ENCODE measurements around the gene CACNB4.
"Not testable (repeated sequence)": the region's sequence is repeated elsewhere in the genome, so short reads cannot be mapped to it uniquely, and the experiment has no call there.

Gene CACNB4

DNA sequence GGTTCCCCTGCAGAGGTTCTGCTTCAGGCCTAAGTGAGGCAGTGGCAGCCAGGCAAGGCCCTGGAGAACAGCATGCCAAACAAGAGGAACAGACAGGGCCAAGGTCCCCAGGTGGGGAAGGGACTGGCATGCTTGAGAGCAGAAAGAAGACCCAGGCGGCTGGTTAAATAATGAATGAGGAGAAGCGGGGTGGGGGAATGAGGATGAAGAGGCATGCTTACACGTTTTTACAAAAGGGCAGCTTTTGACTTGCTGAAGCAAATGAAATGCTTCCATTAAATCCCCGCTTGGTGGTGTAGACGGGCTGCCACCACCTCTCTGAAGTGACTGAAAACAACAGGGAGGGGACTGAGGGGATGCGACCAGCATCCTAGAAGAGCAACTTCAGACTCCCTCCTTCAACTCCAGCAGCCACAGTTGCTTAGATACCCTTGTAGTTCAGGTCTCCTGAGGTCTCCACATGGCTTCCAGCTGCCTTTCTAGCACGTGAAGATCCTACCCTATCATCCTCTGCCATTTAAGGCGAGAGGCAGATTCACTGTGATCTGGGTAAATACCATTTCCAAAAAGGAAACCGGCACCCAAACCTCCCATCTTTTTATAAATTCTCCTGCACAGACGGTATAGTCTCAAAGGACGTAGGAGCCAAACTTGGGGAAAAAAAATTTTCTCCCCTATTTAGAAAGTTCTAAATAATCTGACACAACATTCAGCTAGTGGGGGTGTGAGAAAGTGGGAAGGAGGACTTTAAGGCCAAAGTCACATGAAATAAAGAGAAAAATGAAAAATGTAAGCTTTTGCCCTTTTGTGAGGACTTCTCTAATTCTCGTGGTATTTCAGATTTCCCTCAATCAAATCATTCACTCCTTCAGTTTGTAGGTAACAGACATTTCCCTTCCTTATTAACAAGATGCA lies 65.6 kb downstream of the CACNB4 start:
- DNase-seq (ENCODE audit: low read depth), result no peak
- no peak overlapping the region for H3K4me3 ChIP-seq (ENCODE audit: low read depth, low read length)
- in situ Hi-C loops (cut with HindIII; ENCODE audit: low sequenced_read_pairs), result no loop called here
- TF ChIP-seq, protein P1, sequence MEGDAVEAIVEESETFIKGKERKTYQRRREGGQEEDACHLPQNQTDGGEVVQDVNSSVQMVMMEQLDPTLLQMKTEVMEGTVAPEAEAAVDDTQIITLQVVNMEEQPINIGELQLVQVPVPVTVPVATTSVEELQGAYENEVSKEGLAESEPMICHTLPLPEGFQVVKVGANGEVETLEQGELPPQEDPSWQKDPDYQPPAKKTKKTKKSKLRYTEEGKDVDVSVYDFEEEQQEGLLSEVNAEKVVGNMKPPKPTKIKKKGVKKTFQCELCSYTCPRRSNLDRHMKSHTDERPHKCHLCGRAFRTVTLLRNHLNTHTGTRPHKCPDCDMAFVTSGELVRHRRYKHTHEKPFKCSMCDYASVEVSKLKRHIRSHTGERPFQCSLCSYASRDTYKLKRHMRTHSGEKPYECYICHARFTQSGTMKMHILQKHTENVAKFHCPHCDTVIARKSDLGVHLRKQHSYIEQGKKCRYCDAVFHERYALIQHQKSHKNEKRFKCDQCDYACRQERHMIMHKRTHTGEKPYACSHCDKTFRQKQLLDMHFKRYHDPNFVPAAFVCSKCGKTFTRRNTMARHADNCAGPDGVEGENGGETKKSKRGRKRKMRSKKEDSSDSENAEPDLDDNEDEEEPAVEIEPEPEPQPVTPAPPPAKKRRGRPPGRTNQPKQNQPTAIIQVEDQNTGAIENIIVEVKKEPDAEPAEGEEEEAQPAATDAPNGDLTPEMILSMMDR (IDR thresholded peaks at IDR 0.05; ENCODE audit: low read depth, low read length, missing control alignments), result no peak

DNA sequence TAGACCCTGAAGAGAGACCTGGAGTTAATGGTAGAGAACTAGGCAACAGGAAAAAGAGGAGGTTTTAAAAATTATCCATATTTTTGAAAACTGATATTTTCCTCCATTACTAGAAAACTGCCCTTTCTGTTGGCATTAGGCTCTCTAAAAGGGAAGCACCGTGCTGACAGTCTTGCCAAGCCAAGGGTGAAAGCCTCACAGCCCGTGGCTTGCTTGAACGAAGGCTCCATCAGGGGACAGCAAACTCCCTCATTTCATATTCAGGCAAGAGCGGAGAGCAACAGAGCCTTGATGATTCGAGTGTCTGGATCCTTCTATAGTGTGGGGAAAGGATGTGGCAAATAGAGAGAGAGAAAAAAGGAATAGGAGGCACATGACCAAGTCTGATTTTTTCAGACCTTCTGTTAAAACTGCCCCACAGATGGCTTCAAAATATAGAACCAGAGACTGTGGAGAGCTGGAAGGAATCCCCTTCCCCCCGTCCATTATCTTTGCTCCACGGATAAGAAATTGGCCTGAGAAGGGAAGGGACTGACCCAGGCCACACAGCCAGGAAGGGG lies 67.0 kb downstream of the CACNB4 start:
- no peak for DNase-seq (ENCODE audit: low read depth)
- no peak overlapping the region for H3K4me3 ChIP-seq (ENCODE audit: low read depth, low read length)
- in situ Hi-C loops (cut with HindIII; ENCODE audit: low sequenced_read_pairs), result no loop called here
- TF ChIP-seq, protein P1 (IDR thresholded peaks at IDR 0.05; ENCODE audit: low read depth, low read length, missing control alignments), result no peak

DNA sequence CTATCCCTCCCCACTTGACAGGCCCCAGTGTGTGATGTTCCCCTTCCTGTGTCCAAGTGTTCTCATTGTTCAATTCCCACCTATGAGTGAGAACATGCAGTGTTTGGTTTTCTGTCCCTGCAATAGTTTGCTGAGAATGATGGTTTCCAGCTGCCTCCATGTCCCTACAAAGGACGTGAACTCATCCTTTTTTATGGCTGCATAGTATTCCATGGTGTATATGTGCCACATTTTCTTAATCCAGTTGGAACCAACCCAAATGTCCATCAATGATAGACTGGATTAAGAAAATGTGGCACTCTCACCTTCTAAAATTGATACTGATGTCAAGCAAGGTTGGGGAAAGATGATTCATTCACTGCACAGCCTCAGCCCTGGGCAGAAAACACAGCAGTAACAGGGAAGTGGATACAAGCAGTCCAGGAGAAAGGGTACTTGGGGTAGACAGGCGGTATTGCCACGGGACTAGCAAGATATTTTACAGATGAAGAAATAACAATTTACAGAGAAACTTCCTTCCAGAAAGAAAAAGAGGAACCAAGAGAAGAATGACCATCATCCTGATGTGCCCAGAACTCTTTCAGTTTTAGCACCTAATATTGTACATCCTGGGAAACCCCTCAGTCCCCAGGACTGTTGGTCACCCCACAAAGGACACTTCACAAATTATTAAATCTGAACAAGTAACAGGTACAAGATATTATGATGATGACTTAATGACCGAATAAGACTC lies 68.1 kb downstream of the CACNB4 start:
- DNase-seq (ENCODE audit: low read depth); in situ Hi-C loops (cut with HindIII; ENCODE audit: low sequenced_read_pairs); H3K4me3 ChIP-seq (ENCODE audit: low read depth, low read length): not testable (repeated sequence)

DNA sequence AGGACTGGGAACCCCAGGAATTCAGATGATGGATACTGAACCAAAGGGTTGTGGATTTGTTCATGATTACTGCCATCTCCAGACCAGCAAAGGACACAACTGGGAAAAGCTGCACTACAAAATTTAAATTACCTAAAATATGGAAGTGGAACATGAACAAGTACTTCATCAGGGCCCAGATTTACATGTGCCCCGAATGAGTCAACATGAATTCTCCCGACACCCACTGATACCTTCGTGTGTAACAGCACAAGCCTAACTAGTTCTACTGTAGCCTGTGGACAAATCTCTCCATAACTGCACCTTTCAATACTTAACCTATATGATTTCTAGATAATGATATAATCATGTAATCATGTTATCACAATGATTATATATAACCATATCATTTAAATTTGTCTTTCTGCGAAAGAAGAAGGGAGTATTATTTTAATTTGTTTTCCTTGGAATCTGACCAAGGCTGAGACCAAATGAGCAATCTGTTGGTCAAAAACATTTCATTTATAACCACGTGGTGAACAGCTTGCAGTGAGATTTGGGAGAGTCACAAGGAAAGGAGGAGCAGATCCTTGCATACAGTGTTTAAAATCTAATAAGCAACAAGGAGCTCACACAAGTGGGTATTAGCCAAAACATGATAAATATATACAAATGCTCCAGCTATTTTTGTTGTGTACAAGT lies 70.5 kb downstream of the CACNB4 start:
- in situ Hi-C loops (cut with HindIII; ENCODE audit: low sequenced_read_pairs), result no loop called here
- no peak overlapping the region for H3K4me3 ChIP-seq (ENCODE audit: low read depth, low read length)
- DNase-seq (ENCODE audit: low read depth), result no peak
- TF ChIP-seq, protein P1 (IDR thresholded peaks at IDR 0.05; ENCODE audit: low read depth, low read length, missing control alignments), result no peak

DNA sequence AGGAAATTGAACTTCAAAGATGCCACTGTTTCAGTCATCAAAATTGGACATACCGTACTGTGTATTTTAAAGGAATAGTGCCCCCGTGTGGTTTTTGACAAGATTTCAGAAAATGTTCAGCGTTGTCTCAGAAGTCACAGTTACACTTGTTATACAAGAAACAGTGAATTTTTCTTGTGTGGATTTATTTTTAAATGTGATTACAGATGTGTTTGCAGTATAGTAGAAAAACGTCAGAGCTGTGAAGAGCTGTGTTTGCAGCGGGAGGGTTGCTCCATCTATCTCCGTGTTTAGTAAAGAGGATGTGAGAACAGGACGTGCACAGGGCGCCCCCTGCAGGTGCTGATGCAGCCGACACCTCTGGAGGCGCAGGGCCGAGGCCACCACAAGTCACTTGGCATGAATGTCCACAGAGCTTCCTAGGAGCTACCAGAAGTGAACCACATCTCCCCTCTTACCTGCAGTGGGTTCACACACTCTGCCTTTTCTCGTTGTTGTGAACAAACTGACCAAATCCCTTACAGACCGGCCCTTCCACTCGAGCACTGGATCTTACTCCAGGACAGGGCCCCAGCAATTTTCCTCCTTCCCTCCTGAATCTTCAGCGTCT lies 73.1 kb downstream of the CACNB4 start:
- in situ Hi-C loops (cut with HindIII; ENCODE audit: low sequenced_read_pairs), result no loop called here
- TF ChIP-seq, protein P1 (IDR thresholded peaks at IDR 0.05; ENCODE audit: low read depth, low read length, missing control alignments), result peak; percentile 98
- peak overlapping the region; percentile 29 for H3K4me3 ChIP-seq (ENCODE audit: low read depth, low read length)
- DNase-seq (ENCODE audit: low read depth), result peak; percentile 49

DNA sequence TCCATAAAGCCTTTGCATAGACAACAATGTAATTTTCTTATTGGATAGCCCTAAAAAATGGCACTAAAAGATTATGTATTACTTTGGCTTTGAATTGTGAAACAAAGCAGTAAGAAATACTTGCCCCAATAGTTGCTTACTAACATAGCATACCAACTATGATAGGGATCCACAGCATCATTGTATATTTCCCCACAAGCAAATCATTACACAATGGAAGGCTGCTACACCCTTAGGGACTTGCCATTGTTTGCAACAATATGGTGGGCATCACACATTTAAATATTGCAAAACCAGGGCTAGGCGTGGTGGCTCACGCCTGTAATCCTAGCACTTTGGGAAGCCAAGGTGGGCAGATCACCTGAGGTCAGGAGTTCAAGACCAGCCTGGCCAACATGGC lies 74.4 kb downstream of the CACNB4 start:
- H3K4me3 ChIP-seq (ENCODE audit: low read depth, low read length), result no peak overlapping the region
- in situ Hi-C loops (cut with HindIII; ENCODE audit: low sequenced_read_pairs), result no loop called here
- TF ChIP-seq, protein P1 (IDR thresholded peaks at IDR 0.05; ENCODE audit: low read depth, low read length, missing control alignments), result no peak
- no peak for DNase-seq (ENCODE audit: low read depth)
